Activated CD4-positive, alpha-beta T cell treated with anti-CD3 and anti-CD28 coated beads, Interleukin-2, amount 50 U/mL, for 1 hour (primary cell): ENCODE results near the gene INKA1.

Experiments used
- DNase-seq: peaks from one replicate; pipeline ENCODE4 v3.0.0-alpha.2; 2020

INKA1 gene

GRCh38 chr3:49787182-49787464 is 15.9 kb upstream of the INKA1 start:
- DNase-seq, result no peak

GRCh38 chr3:49787536-49787935 is 15.5 kb upstream of the INKA1 start:
- no peak for DNase-seq

- DNase-seq, result no peak
These were observed 15.0 kb upstream of the INKA1 start for GRCh38 chr3:49788056-49788455.

- no peak for DNase-seq
These were observed 12.2 kb upstream of the INKA1 start for GRCh38 chr3:49790626-49791411.

GRCh38 chr3:49791571-49791970 is 11.5 kb upstream of the INKA1 start:
- DNase-seq, result no peak

GRCh38 chr3:49792371-49793150 is 10.5 kb upstream of the INKA1 start:
- no peak for DNase-seq

GRCh38 chr3:49793486-49794085 is 9.5 kb upstream of the INKA1 start:
- DNase-seq, result no peak

- no peak for DNase-seq
These were observed 8.6 kb upstream of the INKA1 start for GRCh38 chr3:49794431-49794830.

- DNase-seq, result no peak
These were observed 7.8 kb upstream of the INKA1 start for GRCh38 chr3:49794926-49795905.

GRCh38 chr3:49799105-49799504 is 4.0 kb upstream of the INKA1 start:
- no peak for DNase-seq

GRCh38 chr3:49799761-49800160 is 3.3 kb upstream of the INKA1 start, which contains the start of gene CDHR4:
TSS of gene CDHR4 (minus strand) at chr3:49799873. CDS start at chr3:49799812, 61 bp downstream.
- no peak for DNase-seq

- DNase-seq, result no peak
These were observed 1.9 kb upstream of the INKA1 start for GRCh38 chr3:49801160-49801559.

- peak; percentile 36 for DNase-seq
These were observed 542 bp downstream of the INKA1 start for GRCh38 chr3:49803465-49804140.

GRCh38 chr3:49804141-49805041 is 1.3 kb downstream of the INKA1 start:
- no peak for DNase-seq

- DNase-seq, result no peak
These were observed 2.3 kb downstream of the INKA1 start for GRCh38 chr3:49805367-49805782.

GRCh38 chr3:49805897-49806701 is 3.0 kb downstream of the INKA1 start:
- no peak for DNase-seq

GRCh38 chr3:49806850-49807249 is 3.8 kb downstream of the INKA1 start:
- no peak for DNase-seq

- no peak for DNase-seq
These were observed 4.5 kb downstream of the INKA1 start for GRCh38 chr3:49807431-49808114.

GRCh38 chr3:49812916-49813496 is 9.9 kb downstream of the INKA1 start:
- DNase-seq, result no peak
